ENCODE results near the gene UBE2N.
"Not testable (repeated sequence)": the region's sequence is repeated elsewhere in the genome, so short reads cannot be mapped to it uniquely, and the experiment has no call there.

Gene UBE2N

DNA sequence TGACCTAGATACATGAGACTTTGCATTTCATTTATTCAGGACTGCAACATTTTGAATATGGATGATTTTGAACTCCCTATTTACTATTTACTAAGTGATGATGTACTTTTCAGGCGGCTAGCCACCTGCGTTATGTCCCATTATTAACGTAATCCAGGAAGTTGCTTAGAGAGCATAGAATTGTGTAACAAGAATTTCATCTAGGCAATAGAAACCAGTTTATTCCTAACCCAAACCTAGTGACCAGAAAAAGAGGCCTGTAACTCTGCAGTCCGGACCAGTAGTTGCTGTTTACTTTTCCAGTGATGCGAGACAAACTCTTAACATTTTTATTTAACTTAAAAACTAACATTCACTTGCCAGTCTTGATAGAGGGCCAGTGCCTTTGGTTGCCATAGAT lies 51.7 kb downstream of the UBE2N start:
- Histone ChIP-seq H3K36me3 (ENCODE audit: control insufficient read depth, insufficient read depth, low read length) (no peaks in the 10 kb centered on the region), H3K27ac (no peak overlapping the region), H3K4me1 (peaks cover 10% of the 10 kb centered on the region), H3K9ac (no peak overlapping the region), H3K79me2 (peaks cover 56% of the 10 kb centered on the region), H2AFZ (no peak overlapping the region), H3K4me3 (ENCODE audit: low read depth, low read length) (no peak overlapping the region), H3K9me3 (ENCODE audit: control insufficient read depth, low read length) (no peaks in the 10 kb centered on the region), H3K4me2 (ENCODE audit: low read length) (no peak overlapping the region), H3K27me3 (ENCODE audit: control insufficient read depth, insufficient read depth, low read length) (no peaks in the 10 kb centered on the region)
- TF ChIP-seq, protein P1, sequence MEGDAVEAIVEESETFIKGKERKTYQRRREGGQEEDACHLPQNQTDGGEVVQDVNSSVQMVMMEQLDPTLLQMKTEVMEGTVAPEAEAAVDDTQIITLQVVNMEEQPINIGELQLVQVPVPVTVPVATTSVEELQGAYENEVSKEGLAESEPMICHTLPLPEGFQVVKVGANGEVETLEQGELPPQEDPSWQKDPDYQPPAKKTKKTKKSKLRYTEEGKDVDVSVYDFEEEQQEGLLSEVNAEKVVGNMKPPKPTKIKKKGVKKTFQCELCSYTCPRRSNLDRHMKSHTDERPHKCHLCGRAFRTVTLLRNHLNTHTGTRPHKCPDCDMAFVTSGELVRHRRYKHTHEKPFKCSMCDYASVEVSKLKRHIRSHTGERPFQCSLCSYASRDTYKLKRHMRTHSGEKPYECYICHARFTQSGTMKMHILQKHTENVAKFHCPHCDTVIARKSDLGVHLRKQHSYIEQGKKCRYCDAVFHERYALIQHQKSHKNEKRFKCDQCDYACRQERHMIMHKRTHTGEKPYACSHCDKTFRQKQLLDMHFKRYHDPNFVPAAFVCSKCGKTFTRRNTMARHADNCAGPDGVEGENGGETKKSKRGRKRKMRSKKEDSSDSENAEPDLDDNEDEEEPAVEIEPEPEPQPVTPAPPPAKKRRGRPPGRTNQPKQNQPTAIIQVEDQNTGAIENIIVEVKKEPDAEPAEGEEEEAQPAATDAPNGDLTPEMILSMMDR (IDR thresholded peaks at IDR 0.05): no peak

DNA sequence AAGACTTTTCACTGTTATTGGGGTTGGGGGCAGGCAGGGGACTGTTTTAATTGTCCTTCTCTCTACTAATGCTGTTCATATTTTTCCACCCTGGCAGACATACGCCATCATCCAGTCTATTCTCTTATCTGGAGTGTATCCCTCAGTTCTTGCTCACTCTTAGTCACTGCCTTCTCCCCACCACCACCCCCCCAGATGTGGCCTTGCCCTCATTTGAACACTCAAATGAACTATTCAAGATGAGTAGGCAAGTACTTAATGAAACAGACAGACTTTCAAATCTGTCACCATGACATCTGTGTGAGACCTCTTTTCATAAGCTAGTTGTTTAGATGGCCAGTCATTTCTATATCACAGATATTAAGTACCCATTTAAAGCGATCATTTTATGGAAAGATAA lies 54.0 kb downstream of the UBE2N start:
- no peaks in the 10 kb centered on the region for H3K9me3 ChIP-seq (ENCODE audit: control insufficient read depth, low read length)
- no peak overlapping the region for H3K9ac ChIP-seq
- H2AFZ ChIP-seq: no peak overlapping the region
- H3K4me2 ChIP-seq (ENCODE audit: low read length): no peak overlapping the region
- H3K79me2 ChIP-seq: peaks cover 76% of the 10 kb centered on the region
- H3K4me3 ChIP-seq (ENCODE audit: low read depth, low read length): no peak overlapping the region
- TF ChIP-seq, protein P1 (IDR thresholded peaks at IDR 0.05): no peak
- H3K36me3 ChIP-seq (ENCODE audit: control insufficient read depth, insufficient read depth, low read length): no peaks in the 10 kb centered on the region
- no peak overlapping the region for H3K27ac ChIP-seq
- no peaks in the 10 kb centered on the region for H3K27me3 ChIP-seq (ENCODE audit: control insufficient read depth, insufficient read depth, low read length)
- peaks cover 16% of the 10 kb centered on the region for H3K4me1 ChIP-seq

DNA sequence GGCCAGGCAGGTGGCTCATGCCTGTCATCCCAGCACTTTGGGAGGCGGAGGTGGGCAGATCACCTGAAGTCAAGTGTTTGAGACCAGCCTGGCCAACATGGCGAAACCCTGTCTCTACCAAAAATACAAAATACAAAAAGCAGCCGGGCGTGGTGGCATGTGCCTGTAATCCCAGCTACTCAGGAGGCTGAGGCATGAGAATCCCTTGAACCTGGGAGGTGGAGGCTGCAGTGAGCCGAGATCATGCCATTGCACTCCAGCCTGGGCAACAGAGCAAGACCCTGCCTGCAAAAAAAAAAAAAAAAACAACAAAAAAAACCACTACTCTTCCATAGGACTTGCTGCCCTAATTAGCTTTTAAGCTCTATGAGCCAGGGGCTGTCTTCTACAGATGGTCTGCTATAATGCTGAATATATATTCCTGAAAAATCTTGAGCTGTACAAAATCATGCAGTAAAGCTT lies 59.7 kb downstream of the UBE2N start:
- not testable (repeated sequence) for H3K4me2 ChIP-seq (ENCODE audit: low read length); H3K9me3 ChIP-seq (ENCODE audit: control insufficient read depth, low read length); H3K27ac ChIP-seq; H3K4me3 ChIP-seq (ENCODE audit: low read depth, low read length); H3K9ac ChIP-seq; H3K27me3 ChIP-seq (ENCODE audit: control insufficient read depth, insufficient read depth, low read length); H2AFZ ChIP-seq; H3K36me3 ChIP-seq (ENCODE audit: control insufficient read depth, insufficient read depth, low read length)
- peaks cover 57% of the 10 kb centered on the region for H3K79me2 ChIP-seq
- H3K4me1 ChIP-seq: peaks cover 13% of the 10 kb centered on the region

DNA sequence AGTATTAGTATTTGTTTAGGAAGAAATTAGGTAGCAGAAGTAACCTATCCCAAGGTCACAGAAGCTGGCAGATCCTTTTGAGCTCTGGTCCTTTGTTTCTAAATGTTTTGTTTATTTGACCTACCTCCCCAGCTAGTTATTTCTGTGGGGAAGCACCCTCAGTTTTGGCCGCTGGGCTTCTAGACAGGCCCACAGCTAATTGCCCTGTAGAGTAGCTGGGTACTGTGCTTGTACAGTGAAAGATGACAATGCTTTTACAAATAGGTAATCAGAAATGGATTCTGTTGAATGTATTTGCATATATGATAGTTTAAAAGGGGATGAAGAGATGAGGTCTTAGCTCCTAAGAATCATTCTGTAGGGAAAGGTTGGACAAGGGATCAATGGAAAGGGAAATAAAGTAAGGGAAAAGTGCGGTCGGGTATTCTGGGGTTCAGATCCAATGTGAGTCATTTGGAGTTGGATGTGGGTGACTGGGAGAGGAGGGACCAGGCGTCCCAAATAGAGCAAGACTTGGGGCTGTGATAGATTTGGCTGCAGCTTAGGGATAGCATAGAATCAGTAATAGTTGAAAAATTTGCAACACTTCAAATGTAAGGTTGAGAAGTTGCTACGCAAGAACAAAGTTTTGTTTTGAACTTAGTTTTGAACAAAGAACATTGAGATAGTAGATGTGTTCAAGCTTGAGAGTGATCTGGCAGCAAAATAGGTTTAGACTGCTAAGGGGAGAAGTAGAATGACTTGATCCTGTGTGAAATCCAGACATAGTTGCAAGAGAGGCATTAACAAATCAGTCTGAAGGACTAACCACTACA lies 60.4 kb downstream of the UBE2N start:
- Histone ChIP-seq H3K9me3 (ENCODE audit: control insufficient read depth, low read length) (no peaks in the 10 kb centered on the region), H3K27ac (peak overlapping the region; percentile 98), H3K4me3 (ENCODE audit: low read depth, low read length) (no peak overlapping the region), H2AFZ (no peak overlapping the region), H3K4me1 (peaks cover 13% of the 10 kb centered on the region), H3K79me2 (peaks cover 51% of the 10 kb centered on the region), H3K4me2 (ENCODE audit: low read length) (no peak overlapping the region), H3K9ac (no peak overlapping the region), H3K36me3 (ENCODE audit: control insufficient read depth, insufficient read depth, low read length) (no peaks in the 10 kb centered on the region), H3K27me3 (ENCODE audit: control insufficient read depth, insufficient read depth, low read length) (no peaks in the 10 kb centered on the region)
- TF ChIP-seq, protein P1 (IDR thresholded peaks at IDR 0.05): no peak

DNA sequence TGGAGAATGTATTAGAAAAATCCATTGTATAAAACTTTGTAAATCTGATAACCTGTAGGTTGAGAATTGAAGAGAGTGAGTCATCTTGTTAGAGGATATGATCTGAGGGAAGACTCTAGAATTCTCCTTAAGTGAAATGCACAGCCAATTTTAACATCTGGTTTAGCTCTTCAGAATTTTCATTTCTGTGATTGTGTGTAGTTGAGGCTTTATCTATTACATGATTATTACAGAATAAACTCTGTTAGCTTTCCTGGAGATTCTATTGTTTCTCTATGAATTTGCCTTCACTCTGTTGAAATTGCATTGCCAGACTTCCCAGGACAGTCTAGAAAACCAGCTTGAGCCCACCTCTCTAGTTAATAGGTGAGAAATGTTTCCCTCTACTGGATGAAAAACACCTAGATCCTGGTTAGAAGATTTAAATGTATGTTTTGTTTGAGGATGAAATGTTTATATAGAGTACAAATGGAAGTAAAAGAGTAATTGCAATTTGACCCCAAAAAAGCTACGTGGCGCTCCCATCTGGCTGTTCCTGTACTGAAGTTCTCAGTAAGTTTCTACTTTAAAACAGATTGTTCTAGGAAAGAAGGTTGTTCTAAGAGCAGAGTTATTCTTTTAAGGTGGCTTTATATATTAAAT lies 61.1 kb downstream of the UBE2N start:
- peaks cover 13% of the 10 kb centered on the region for H3K4me1 ChIP-seq
- peak overlapping the region; percentile 98 for H3K27ac ChIP-seq

More for the DNA sequence above, 61.1 kb downstream of the UBE2N start:
- Histone ChIP-seq H3K4me3 (ENCODE audit: low read depth, low read length) (no peak overlapping the region), H3K27me3 (ENCODE audit: control insufficient read depth, insufficient read depth, low read length) (no peaks in the 10 kb centered on the region), H3K79me2 (peaks cover 46% of the 10 kb centered on the region), H2AFZ (no peak overlapping the region), H3K36me3 (ENCODE audit: control insufficient read depth, insufficient read depth, low read length) (no peaks in the 10 kb centered on the region), H3K9ac (no peak overlapping the region), H3K9me3 (ENCODE audit: control insufficient read depth, low read length) (no peaks in the 10 kb centered on the region), H3K4me2 (ENCODE audit: low read length) (no peak overlapping the region)
- TF ChIP-seq, protein P1 (IDR thresholded peaks at IDR 0.05): peak; percentile 28
